DND-41 (cell line): ENCODE results near the gene PPDPF.
"Not testable (repeated sequence)": the region's sequence is repeated elsewhere in the genome, so short reads cannot be mapped to it uniquely, and the experiment has no call there.

Experiments
- ATAC-seq: fragments of 200-7000 bp; cut with Tn5 transposase; 3 replicates; pipeline ENCODE4 v1.9.1; 2021; ENCODE audit warnings: low read depth; ENCODE audit not compliant: insufficient read depth
- DNase-seq: peaks from one replicate; pipeline ENCODE4 v3.0.0-alpha.2; 2020
- H2AFZ ChIP-seq: 2 replicates; pipeline ENCODE4 v1.6.0; 2012; ENCODE audit warnings: low read depth, low read length
- H3K27ac ChIP-seq: 2 replicates; pipeline ENCODE4 v1.5.1; 2012; ENCODE audit warnings: low read length, inconsistent platforms
- H3K27me3 ChIP-seq: fragments of 200-600 bp; sonication (generic); 2 replicates; pipeline ENCODE4 v1.6.0; 2012; ENCODE audit warnings: low read length, mild to moderate bottlenecking, inconsistent platforms; ENCODE audit not compliant: insufficient read depth, poor library complexity
- H3K36me3 ChIP-seq: 2 replicates; pipeline ENCODE4 v1.5.1; 2012; ENCODE audit warnings: low read length, inconsistent platforms; ENCODE audit not compliant: insufficient read depth
- H3K4me1 ChIP-seq: 2 replicates; pipeline ENCODE4 v1.5.1; 2012; ENCODE audit warnings: mild to moderate bottlenecking, low read length; ENCODE audit not compliant: insufficient read depth
- H3K4me2 ChIP-seq: 2 replicates; pipeline ENCODE4 v1.6.0; 2012; ENCODE audit warnings: mild to moderate bottlenecking, moderate library complexity, low read length, inconsistent platforms; ENCODE audit not compliant: insufficient read depth
- H3K4me3 ChIP-seq, 2 experiments: fragments of 200-600 bp in 1 of 2; shearing (Covaris generic) in 1 of 2; 2 replicates each; pipeline ENCODE4 v1.5.1; 2012 to 2016; ENCODE audit warnings: inconsistent platforms in 2 of 2, low read length in 2 of 2, mild to moderate bottlenecking in 2 of 2, low read depth in 1 of 2, moderate library complexity in 1 of 2
- H3K79me2 ChIP-seq: 2 replicates; pipeline ENCODE4 v1.6.0; 2012; ENCODE audit warnings: low read length, inconsistent platforms; ENCODE audit not compliant: insufficient read depth
- H3K9ac ChIP-seq: 2 replicates; pipeline ENCODE4 v1.6.0; 2012; ENCODE audit warnings: low read depth, mild to moderate bottlenecking, inconsistent platforms, low read length, moderate library complexity
- H3K9me3 ChIP-seq: 2 replicates; pipeline ENCODE4 v1.5.1; 2012; ENCODE audit warnings: low read length, moderate library complexity, mild to moderate bottlenecking, inconsistent platforms; ENCODE audit not compliant: insufficient read depth, severe bottlenecking
- H4K20me1 ChIP-seq: 2 replicates; pipeline ENCODE4 v1.6.0; 2012; ENCODE audit warnings: low read length; ENCODE audit not compliant: insufficient read depth
- EZH2 ChIP-seq: IDR thresholded peaks from 3 replicates; pipeline ENCODE4 v1.6.1; 2012; ENCODE audit warnings: borderline replicate concordance, low read depth, mild to moderate bottlenecking, moderate library complexity, low read length, inconsistent platforms; ENCODE audit not compliant: severe bottlenecking
- TF ChIP-seq, protein P1 (sequence below): IDR thresholded peaks from 2 replicates; pipeline ENCODE4 v1.5.1; 2012; ENCODE audit warnings: borderline replicate concordance, low read length, moderate library complexity, mild to moderate bottlenecking; ENCODE audit not compliant: poor library complexity, severe bottlenecking; ENCODE audit errors: extremely low read depth

PPDPF gene

DNA sequence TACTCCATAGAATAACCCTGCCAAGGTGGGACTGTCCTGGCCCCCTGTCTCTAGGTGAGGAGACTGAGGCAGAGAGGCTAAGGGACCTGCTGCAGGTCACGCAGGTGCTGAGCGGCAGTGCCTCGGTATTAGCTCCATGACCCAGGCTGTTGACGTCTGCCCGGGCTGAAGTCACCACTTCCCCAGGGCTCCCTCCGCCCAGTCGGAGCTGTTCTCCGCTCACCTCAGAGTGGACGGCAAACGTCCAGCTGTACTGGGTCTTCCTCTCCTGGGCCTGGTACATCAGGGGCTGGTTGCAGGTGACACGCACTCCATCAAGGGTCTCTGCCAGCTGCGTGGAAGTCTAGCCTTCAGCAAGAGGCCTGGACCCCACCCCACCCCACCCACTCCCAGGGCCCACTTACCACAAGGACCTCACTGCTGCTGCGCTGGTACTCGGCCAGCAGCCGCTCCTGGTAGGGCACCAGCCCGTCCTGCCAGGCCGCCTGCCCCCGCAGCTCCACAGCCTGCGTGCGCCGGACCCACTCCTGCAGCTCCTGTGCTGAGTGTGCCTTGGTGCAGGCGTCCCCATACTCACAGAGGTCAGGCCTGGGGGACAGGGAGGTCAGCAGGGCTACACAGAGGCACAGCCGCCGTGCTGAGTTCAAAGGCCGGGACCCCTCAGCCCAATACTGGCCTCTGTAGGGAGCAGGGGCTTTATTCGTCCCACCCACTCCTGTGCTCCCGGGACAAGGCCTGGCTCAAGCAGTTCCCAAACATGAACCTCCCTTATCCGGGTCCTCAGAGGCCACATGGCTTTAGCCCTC is 49.9 kb downstream of the PPDPF start:
- DNase-seq (no peak), ATAC-seq (no peak)
- Histone ChIP-seq H3K4me1 (peaks cover 28% of the 10 kb centered on the region), H4K20me1 (peaks cover 39% of the 10 kb centered on the region), H2AFZ (no peak overlapping the region), H3K36me3 (no peaks in the 10 kb centered on the region), H3K9me3 (no peaks in the 10 kb centered on the region), H3K27ac (no peak overlapping the region), H3K27me3 (peaks cover 13% of the 10 kb centered on the region), H3K4me3 (no peak overlapping the region), H3K79me2 (no peaks in the 10 kb centered on the region; the same call in 1 of the 2 replicates), H3K9ac (no peak overlapping the region), H3K4me2 (no peak overlapping the region)
- TF ChIP-seq, protein P1, sequence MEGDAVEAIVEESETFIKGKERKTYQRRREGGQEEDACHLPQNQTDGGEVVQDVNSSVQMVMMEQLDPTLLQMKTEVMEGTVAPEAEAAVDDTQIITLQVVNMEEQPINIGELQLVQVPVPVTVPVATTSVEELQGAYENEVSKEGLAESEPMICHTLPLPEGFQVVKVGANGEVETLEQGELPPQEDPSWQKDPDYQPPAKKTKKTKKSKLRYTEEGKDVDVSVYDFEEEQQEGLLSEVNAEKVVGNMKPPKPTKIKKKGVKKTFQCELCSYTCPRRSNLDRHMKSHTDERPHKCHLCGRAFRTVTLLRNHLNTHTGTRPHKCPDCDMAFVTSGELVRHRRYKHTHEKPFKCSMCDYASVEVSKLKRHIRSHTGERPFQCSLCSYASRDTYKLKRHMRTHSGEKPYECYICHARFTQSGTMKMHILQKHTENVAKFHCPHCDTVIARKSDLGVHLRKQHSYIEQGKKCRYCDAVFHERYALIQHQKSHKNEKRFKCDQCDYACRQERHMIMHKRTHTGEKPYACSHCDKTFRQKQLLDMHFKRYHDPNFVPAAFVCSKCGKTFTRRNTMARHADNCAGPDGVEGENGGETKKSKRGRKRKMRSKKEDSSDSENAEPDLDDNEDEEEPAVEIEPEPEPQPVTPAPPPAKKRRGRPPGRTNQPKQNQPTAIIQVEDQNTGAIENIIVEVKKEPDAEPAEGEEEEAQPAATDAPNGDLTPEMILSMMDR: no peak
- no peak for TF ChIP-seq EZH2

DNA sequence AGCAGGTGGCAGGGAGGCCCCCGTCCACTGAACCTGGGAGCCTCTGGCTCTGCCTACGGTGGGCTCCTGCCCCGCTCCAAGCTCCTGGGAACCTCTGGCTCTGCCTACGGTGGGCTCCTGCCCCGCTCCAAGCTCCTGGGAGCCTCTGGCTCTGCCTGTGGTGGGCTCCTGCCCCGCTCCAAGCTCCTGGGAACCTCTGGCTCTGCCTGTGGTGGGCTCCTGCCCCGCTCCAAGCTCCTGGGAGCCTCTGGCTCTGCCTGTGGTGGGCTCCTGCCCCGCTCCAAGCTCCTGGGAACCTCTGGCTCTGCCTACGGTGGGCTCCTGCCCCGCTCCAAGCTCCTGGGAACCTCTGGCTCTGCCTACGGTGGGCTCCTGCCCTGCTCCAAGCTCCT is 50.5 kb downstream of the PPDPF start:
- H3K79me2 ChIP-seq, DNase-seq, ATAC-seq, H3K4me2 ChIP-seq, H3K9me3 ChIP-seq, H3K9ac ChIP-seq, H3K36me3 ChIP-seq, H2AFZ ChIP-seq, H3K4me3 ChIP-seq, H3K27ac ChIP-seq: not testable (repeated sequence)
- H3K4me1 ChIP-seq: peaks cover 28% of the 10 kb centered on the region
- H3K27me3 ChIP-seq: peaks cover 13% of the 10 kb centered on the region
- H4K20me1 ChIP-seq: peaks cover 39% of the 10 kb centered on the region
